GM12878 (cell line): ENCODE data around the gene LACRT. TPM values are rescaled to one million over a fixed set of nuclear protein-coding genes. Genes with fewer than 3 reads are reported as not detected.

Source experiments
- ATAC-seq: fragments of 200-7000 bp; cut with Tn5 transposase; 3 replicates; pipeline ENCODE4 v1.9.1; 2020; ENCODE audit warnings: mild to moderate bottlenecking, moderate library complexity
- BruUV-seq: library from RNA; stranded (reverse); fragments of 400-500 nt; replicated peaks from 2 replicates; lab custom pipeline; 2021; lab: Mats Ljungman, UMichigan
- CTCF ChIA-PET: fragments of 300-600 bp; sonication (Branson Sonifier 250); formaldehyde crosslinking; extraction: SDS; loops from one replicate; lab custom pipeline; 2021; ENCODE audit warnings: inconsistent platforms; lab: Yijun Ruan, JAX
- POLR2A ChIA-PET: fragments of 350-600 bp; formaldehyde crosslinking; extraction: SDS; loops from one replicate; lab custom pipeline; 2021; ENCODE audit warnings: inconsistent platforms; lab: Charles Lee
- RAD21 ChIA-PET: fragments of 300-600 bp; sonication (Branson Sonifier 250); formaldehyde crosslinking; loops from one replicate; lab custom pipeline; 2023; ENCODE audit warnings: antibody characterized with exemption; ENCODE audit not compliant: unreplicated experiment; lab: Charles Lee
- SMC1A ChIA-PET: fragments of 300-600 bp; sonication (Branson Sonifier 250); formaldehyde crosslinking; loops from one replicate; lab custom pipeline; 2023; ENCODE audit not compliant: unreplicated experiment, uncharacterized antibody; lab: Charles Lee
- DNase-seq: peaks from one replicate; pipeline ENCODE4 v3.0.0-alpha.2; 2011; ENCODE audit warnings: low read depth, low spot score
- FAIRE-seq: peaks from 3 replicates; lab custom pipeline; 2011; peaks lifted over from hg19 to GRCh38; lab: Jason Lieb, UNC
- H2AFZ ChIP-seq: 2 replicates; pipeline ENCODE4 v1.6.0; 2011; ENCODE audit warnings: low read depth, low read length, control low read depth; ENCODE audit not compliant: control insufficient read depth
- H3K27ac ChIP-seq: 2 replicates; pipeline ENCODE4 v1.5.1; 2011; ENCODE audit warnings: control low read depth; ENCODE audit not compliant: control insufficient read depth, insufficient read depth
- H3K27me3 ChIP-seq, 2 experiments: replicated peaks in 1 of 2; 2 replicates each; pipeline versions ENCODE4 v1.6.0 to v1.6.1; 2011; ENCODE audit warnings: low read length in 1 of 2; ENCODE audit not compliant: control insufficient read depth in 2 of 2, insufficient read depth in 2 of 2
- H3K36me3 ChIP-seq, 2 experiments: 2 replicates each; pipeline ENCODE4 v1.5.1; 2011; ENCODE audit warnings: low read length in 1 of 2; ENCODE audit not compliant: control insufficient read depth in 2 of 2, insufficient read depth in 2 of 2
- H3K4me1 ChIP-seq: 2 replicates; pipeline ENCODE4 v1.6.1; 2011; ENCODE audit warnings: mild to moderate bottlenecking, low read length, moderate library complexity, mixed read lengths; ENCODE audit not compliant: control insufficient read depth, insufficient read depth
- H3K4me2 ChIP-seq: 2 replicates; pipeline ENCODE4 v1.6.0; 2011; ENCODE audit warnings: control low read depth; ENCODE audit not compliant: control insufficient read depth, insufficient read depth
- H3K4me3 ChIP-seq: fragments of 200-600 bp; sonication (generic); 2 replicates; pipeline ENCODE4 v1.5.1; 2016
- H3K79me2 ChIP-seq: 2 replicates; pipeline ENCODE4 v1.6.0; 2011; ENCODE audit warnings: low read length; ENCODE audit not compliant: control insufficient read depth, insufficient read depth
- H3K9ac ChIP-seq: 2 replicates; pipeline ENCODE4 v1.8.0; 2011; ENCODE audit warnings: low read length, control low read depth, mixed read lengths; ENCODE audit not compliant: control insufficient read depth, insufficient read depth
- H3K9me3 ChIP-seq: replicated peaks from 3 replicates; pipeline ENCODE4 v1.5.1; 2011; ENCODE audit warnings: mild to moderate bottlenecking, low read length; ENCODE audit not compliant: control insufficient read depth, insufficient read depth
- H4K20me1 ChIP-seq: 2 replicates; pipeline ENCODE4 v1.6.0; 2011; ENCODE audit not compliant: control insufficient read depth, insufficient read depth
- CEBPZ ChIP-seq: fragments of 150-350 bp; IDR thresholded peaks from 2 replicates; pipeline ENCODE4 v1.6.1; 2016; ENCODE audit warnings: low read depth, low read length
- CHD1 ChIP-seq: IDR thresholded peaks from 2 replicates; pipeline ENCODE4 v1.6.1; 2012; ENCODE audit warnings: low read depth, low read length, improper control_type of control experiment
- CHD2 ChIP-seq: IDR thresholded peaks from 2 replicates; pipeline ENCODE4 v1.6.1; 2011; ENCODE audit warnings: low read depth, low read length, improper control_type of control experiment, borderline replicate concordance
- HCFC1 ChIP-seq: fragments of 150-350 bp; IDR thresholded peaks from 2 replicates; pipeline ENCODE4 v1.6.1; 2014; ENCODE audit warnings: low read length
- JUND ChIP-seq: IDR thresholded peaks from 2 replicates; pipeline ENCODE4 v1.6.1; 2012; ENCODE audit warnings: low read depth, mild to moderate bottlenecking, low read length, improper control_type of control experiment, moderate library complexity
- MTA2 ChIP-seq: fragments of 450-650 bp; IDR thresholded peaks from 2 replicates; pipeline ENCODE4 v1.6.1; 2016; ENCODE audit warnings: low read depth, mild to moderate bottlenecking, moderate library complexity
- SREBF1 ChIP-seq: IDR thresholded peaks from 2 replicates; pipeline ENCODE4 v1.6.1; 2012; ENCODE audit warnings: mild to moderate bottlenecking, low read length
- TCF7 ChIP-seq: IDR thresholded peaks from 2 replicates; pipeline ENCODE4 v1.6.1; 2014; ENCODE audit warnings: antibody characterized with exemption, borderline replicate concordance
- ZBTB33 ChIP-seq: fragments of 450-650 bp; IDR thresholded peaks from 2 replicates; pipeline ENCODE4 v1.6.1; 2017; ENCODE audit warnings: mild to moderate bottlenecking
- ZZZ3 ChIP-seq: IDR thresholded peaks from 2 replicates; pipeline ENCODE4 v1.6.1; 2011; ENCODE audit warnings: low read depth; ENCODE audit not compliant: control insufficient read depth, insufficient read length
- WGBS: methylation state at CpG from one replicate; pipeline ENCODE4 v1.1.6; 2016; ENCODE audit warnings: low lambda C conversion rate; ENCODE audit not compliant: insufficient replicate concordance, insufficient coverage; ENCODE audit errors: missing lambda C conversion rate; 5-methylcytosine and 5-hydroxymethylcytosine counted together
- in situ Hi-C: fragments of 300-500 bp; cut with MboI; formaldehyde crosslinking; loops from 9 replicates; pipeline ENCODE4 v1.14.3; 2018; ENCODE audit warnings: mixed read lengths
- intact Hi-C: fragments of 100-400 bp; cut with micrococcal nuclease; formaldehyde crosslinking; loops from one replicate; pipeline ENCODE4 v1.14.2; 2022; ENCODE audit not compliant: unreplicated experiment
- polyA plus RNA-seq, 11 experiments: library from polyadenylated mRNA; depleted of rRNA in 4 of 11; unstranded in 6 of 11; stranded (reverse) in 5 of 11; fragments of >200 nt; fragmentation: Nextera tagmentation in 4 of 11; fragmentation: Illumina TruSeq in 1 of 11; extraction: Ambion mirVana in 4 of 11; extraction: Trizol in 1 of 11; gene quantifications; 1 replicate in 1 of 11; 2 replicates in 10 of 11; pipeline versions ENCODE4 v1.2.1 to v1.2.3, GENCODE V29; 2011 to 2016; ENCODE audit warnings: inconsistent platforms in 2 of 11, missing spikeins in 2 of 11, low read depth in 1 of 11
- total RNA-seq, 4 experiments: library from RNA; depleted of rRNA in 3 of 4; stranded (reverse); fragments of >200 nt in 3 of 4; fragmentation: Illumina TruSeq in 1 of 4; extraction: Trizol in 1 of 4; gene quantifications; 2 replicates each; pipeline versions ENCODE4 v1.2.1 to v1.2.3, GENCODE V29; 2013 to 2021

LACRT gene
- total and polyA plus RNA-seq, 10 of the 15 experiments (the other 5 are each of a cell fraction or from before 2014, with no cell fraction given), result not detected

- no peak for TF ChIP-seq ZBTB33
- TF ChIP-seq JUND, result no peak
These were observed 4.8 kb downstream of the LACRT start (continued) for GRCh38 chr12:54629925-54630324.

- SMC1A ChIA-PET, result no interaction called here
- WGBS, result 0% methylated on average over 3 of the region's 3 CpGs
- intact Hi-C loops (no loop called here), in situ Hi-C loops (no loop called here)
- Histone ChIP-seq H2AFZ (no peak overlapping the region), H3K36me3 (no peaks in the 10 kb centered on the region), H3K27me3 (no peaks in the 10 kb centered on the region; a peak in 1 of 4 replicates), H3K9ac (no peak overlapping the region), H3K4me1 (no peaks in the 10 kb centered on the region), H3K9me3 (no peaks in the 10 kb centered on the region; the same call in 2 of the 3 replicates), H3K79me2 (no peaks in the 10 kb centered on the region), H3K4me2 (no peak overlapping the region), H4K20me1 (no peaks in the 10 kb centered on the region), H3K4me3 (no peak overlapping the region), H3K27ac (no peak overlapping the region)
- DNase-seq, result no peak
- no peak for TF ChIP-seq TCF7
- no peak for TF ChIP-seq ZZZ3
- no peak for TF ChIP-seq HCFC1
- no peak for TF ChIP-seq MTA2
- TF ChIP-seq CEBPZ, result no peak
- no peak for TF ChIP-seq SREBF1
- no peak for TF ChIP-seq CHD1
- no peak for TF ChIP-seq ZBTB33
- no peak for TF ChIP-seq CHD2
- ATAC-seq, result no peak
- POLR2A ChIA-PET, result no interaction called here
- RAD21 ChIA-PET, result no interaction called here
- no TSS peak for BruUV-seq
- FAIRE-seq, result no peak
- CTCF ChIA-PET, result interaction anchor here (1.0 to 1.1 kb wide), 2 partner anchors 25 to 29 kb away, joined by 3 to 5 read pairs; no protein-coding TSS in a partner anchor
These were observed 6.4 kb downstream of the LACRT start for GRCh38 chr12:54628186-54628846.
